ENCODE results near the gene RALY.

RALY gene

GRCh38 chr20:34075647-34076046 is 81.9 kb downstream of the RALY start:
- DNase-seq (ENCODE audit: low read depth in 2 of 3, low spot score in 1 of 3), result no peak

- DNase-seq (ENCODE audit: low read depth in 2 of 3, low spot score in 1 of 3), result no peak
These were observed 83.2 kb downstream of the RALY start for GRCh38 chr20:34076952-34077351.

- no peak for DNase-seq (ENCODE audit: low read depth in 2 of 3, low spot score in 1 of 3)
These were observed 84.8 kb downstream of the RALY start for GRCh38 chr20:34078540-34078939.

- DNase-seq (ENCODE audit: low read depth in 2 of 3, low spot score in 1 of 3), result no peak
These were observed 86.1 kb downstream of the RALY start for GRCh38 chr20:34079818-34080217.

GRCh38 chr20:34082232-34082887 is 88.6 kb downstream of the RALY start:
- DNase-seq (ENCODE audit: low read depth in 2 of 3, low spot score in 1 of 3), result no peak

- no peak for DNase-seq (ENCODE audit: low read depth in 2 of 3, low spot score in 1 of 3)
These were observed 89.4 kb downstream of the RALY start for GRCh38 chr20:34083137-34083536.

- no peak for DNase-seq (ENCODE audit: low read depth in 2 of 3, low spot score in 1 of 3)
These were observed 90.1 kb downstream of the RALY start for GRCh38 chr20:34083781-34084180.

- no peak for DNase-seq (ENCODE audit: low read depth in 2 of 3, low spot score in 1 of 3)
These were observed 90.7 kb downstream of the RALY start for GRCh38 chr20:34084227-34084923.

- no peak for DNase-seq (ENCODE audit: low read depth in 2 of 3, low spot score in 1 of 3)
These were observed 91.9 kb downstream of the RALY start for GRCh38 chr20:34085544-34086040.

GRCh38 chr20:34088305-34089174 is 94.8 kb downstream of the RALY start:
- DNase-seq (ENCODE audit: low read depth in 2 of 3, low spot score in 1 of 3), result no peak

GRCh38 chr20:34089175-34089479 is 95.4 kb downstream of the RALY start:
- DNase-seq (ENCODE audit: low read depth in 2 of 3, low spot score in 1 of 3), result no peak

- DNase-seq (ENCODE audit: low read depth in 2 of 3, low spot score in 1 of 3), result no peak
These were observed 96.1 kb downstream of the RALY start for GRCh38 chr20:34089655-34090345.

GRCh38 chr20:34090645-34091044 is 96.9 kb downstream of the RALY start:
- no peak for DNase-seq (ENCODE audit: low read depth in 2 of 3, low spot score in 1 of 3)

- no peak for DNase-seq (ENCODE audit: low read depth in 2 of 3, low spot score in 1 of 3)
These were observed 98.0 kb downstream of the RALY start for GRCh38 chr20:34091637-34092200.

GRCh38 chr20:34093895-34094294 is 100.2 kb downstream of the RALY start:
- DNase-seq (ENCODE audit: low read depth in 2 of 3, low spot score in 1 of 3), result no peak

- DNase-seq (ENCODE audit: low read depth in 2 of 3, low spot score in 1 of 3), result no peak
These were observed 102.1 kb downstream of the RALY start for GRCh38 chr20:34095825-34096224.

- no peak for DNase-seq (ENCODE audit: low read depth in 2 of 3, low spot score in 1 of 3)
These were observed 103.2 kb downstream of the RALY start for GRCh38 chr20:34096699-34097444.

GRCh38 chr20:34098570-34098969 is 104.9 kb downstream of the RALY start:
- no peak for DNase-seq (ENCODE audit: low read depth in 2 of 3, low spot score in 1 of 3)

GRCh38 chr20:34099675-34100074 is 106.0 kb downstream of the RALY start:
- no peak for DNase-seq (ENCODE audit: low read depth in 2 of 3, low spot score in 1 of 3)

GRCh38 chr20:34100576-34100975 is 106.9 kb downstream of the RALY start:
- DNase-seq (ENCODE audit: low read depth in 2 of 3, low spot score in 1 of 3), result no peak

Data from stimulated activated CD4-positive, alpha-beta T cell treated with anti-CD3 and anti-CD28 coated beads, Interleukin-12 subunit alpha, Interleukin-12 subunit beta, amount 100 ng/mL, for 48 hours (primary cell).